OCI-LY3 (cell line): ENCODE results near the gene BLCAP.

Experiments used
- H2AFZ ChIP-seq: fragments of 200-600, 300-600 bp; shearing (Covaris generic); 2 replicates; pipeline ENCODE4 v1.6.0; 2014; ENCODE audit warnings: antibody characterized with exemption, low read depth, low read length
- H3K27ac ChIP-seq: fragments of 200-600, 300-600 bp; sonication (generic); 2 replicates; pipeline ENCODE4 v1.5.1; 2014; ENCODE audit warnings: mild to moderate bottlenecking, low read length, moderate library complexity, mixed read lengths
- H3K27me3 ChIP-seq: fragments of 200-600, 300-600 bp; sonication (generic); 2 replicates; pipeline ENCODE4 v1.6.1; 2014; ENCODE audit warnings: low read depth, low read length, mixed read lengths
- H3K36me3 ChIP-seq: fragments of 200-600, 300-600 bp; sonication (generic); replicated peaks from 2 replicates; pipeline ENCODE3; 2014; ENCODE audit warnings: low read depth, low read length, mixed read lengths
- H3K4me1 ChIP-seq: fragments of 300-600, 200-600 bp; sonication (generic); 2 replicates; pipeline ENCODE4 v1.6.1; 2014; ENCODE audit warnings: low read length, mixed read lengths
- H3K4me2 ChIP-seq: fragments of 200-600, 300-600 bp; sonication (generic); 2 replicates; pipeline ENCODE4 v1.6.1; 2014; ENCODE audit warnings: low read length, mixed read lengths
- H3K4me3 ChIP-seq: fragments of 300-600, 200-600 bp; sonication (generic); 2 replicates; pipeline ENCODE4 v1.5.1; 2014; ENCODE audit warnings: antibody characterized with exemption, mild to moderate bottlenecking, low read length, moderate library complexity
- H3K79me2 ChIP-seq: fragments of 300-600, 200-600 bp; shearing (Covaris generic); 2 replicates; pipeline ENCODE4 v1.6.1; 2014; ENCODE audit warnings: mild to moderate bottlenecking, low read length, mixed read lengths
- H3K9ac ChIP-seq: fragments of 300-600, 200-600 bp; shearing (Covaris generic); 2 replicates; pipeline ENCODE4 v1.6.0; 2014; ENCODE audit warnings: mild to moderate bottlenecking, low read length, moderate library complexity
- H3K9me3 ChIP-seq: fragments of 200-600, 300-600 bp; shearing (Covaris generic); 2 replicates; pipeline ENCODE4 v1.6.1; 2014; ENCODE audit warnings: low read length, mixed read lengths; ENCODE audit not compliant: insufficient read depth
- H4K20me1 ChIP-seq: fragments of 200-600, 300-600 bp; sonication (generic); 2 replicates; pipeline ENCODE4 v1.6.1; 2016; ENCODE audit warnings: low read length, mixed read lengths; ENCODE audit not compliant: insufficient read depth
- CTCF ChIP-seq: fragments of 200-600, 300-600 bp; sonication (generic); IDR thresholded peaks from 2 replicates; pipeline ENCODE4 v1.5.1; 2014; ENCODE audit warnings: antibody characterized with exemption, low read length, low read depth
- EZH2phosphoT487 ChIP-seq: fragments of 200-600 bp; shearing (Covaris generic); IDR thresholded peaks from 2 replicates; pipeline ENCODE4 v1.6.1; 2018; ENCODE audit warnings: antibody characterized with exemption, mixed run types, low read depth

BLCAP gene

GRCh38 chr20:37530696-37531095 is 3.0 kb upstream of the BLCAP start:
- Histone ChIP-seq H2AFZ (no peak overlapping the region), H3K27ac (no peak overlapping the region), H3K79me2 (peaks cover 18% of the 10 kb centered on the region), H3K27me3 (no peaks in the 10 kb centered on the region), H3K4me3 (no peak overlapping the region), H3K4me1 (peaks cover 38% of the 10 kb centered on the region), H3K9me3 (no peaks in the 10 kb centered on the region), H3K9ac (no peak overlapping the region), H3K36me3 (no peaks in the 10 kb centered on the region), H3K4me2 (no peak overlapping the region), H4K20me1 (peaks cover under 1% of the 10 kb centered on the region; the same call in 1 of the 2 replicates)
- TF ChIP-seq CTCF: no peak

- H3K9me3 ChIP-seq: no peaks in the 10 kb centered on the region
- peaks cover 24% of the 10 kb centered on the region for H3K79me2 ChIP-seq
- H3K4me3 ChIP-seq: no peak overlapping the region
- no peak for TF ChIP-seq CTCF
- TF ChIP-seq EZH2phosphoT487: no peak
- no peaks in the 10 kb centered on the region for H3K36me3 ChIP-seq
- no peak overlapping the region for H3K9ac ChIP-seq
- no peak overlapping the region for H3K27ac ChIP-seq
- peaks cover 5% of the 10 kb centered on the region; the same call in 1 of the 2 replicates for H4K20me1 ChIP-seq
- H3K4me2 ChIP-seq: no peak overlapping the region
- H3K27me3 ChIP-seq: no peaks in the 10 kb centered on the region
- H2AFZ ChIP-seq: no peak overlapping the region
- H3K4me1 ChIP-seq: peaks cover 32% of the 10 kb centered on the region
These were observed 2.4 kb upstream of the BLCAP start for GRCh38 chr20:37529968-37530600.

- Histone ChIP-seq H3K4me3 (peak overlapping the region; percentile 80), H4K20me1 (peaks cover 5% of the 10 kb centered on the region; the same call in 1 of the 2 replicates), H3K4me1 (peaks cover 25% of the 10 kb centered on the region), H3K36me3 (no peaks in the 10 kb centered on the region), H3K9ac (no peak overlapping the region), H2AFZ (no peak overlapping the region), H3K4me2 (peak overlapping the region; percentile 86), H3K27ac (no peak overlapping the region), H3K9me3 (no peaks in the 10 kb centered on the region), H3K79me2 (peaks cover 31% of the 10 kb centered on the region), H3K27me3 (no peaks in the 10 kb centered on the region)
- TF ChIP-seq EZH2phosphoT487 (no peak), CTCF (peak; percentile 50)
These were observed 1.7 kb upstream of the BLCAP start for GRCh38 chr20:37529214-37529967.

GRCh38 chr20:37528446-37529213 is 954 bp upstream of the BLCAP start:
- H3K4me1 ChIP-seq: peaks cover 22% of the 10 kb centered on the region
- no peaks in the 10 kb centered on the region for H3K36me3 ChIP-seq
- H2AFZ ChIP-seq: peak overlapping the region; percentile 66
- TF ChIP-seq EZH2phosphoT487 (no peak), CTCF (no peak)
- peaks cover 8% of the 10 kb centered on the region; the same call in 1 of the 2 replicates for H4K20me1 ChIP-seq
- H3K9ac ChIP-seq: peak overlapping the region; percentile 75
- peak overlapping the region; percentile 64 for H3K27ac ChIP-seq
- H3K27me3 ChIP-seq: no peaks in the 10 kb centered on the region
- H3K4me2 ChIP-seq: peak overlapping the region; percentile 86
- H3K9me3 ChIP-seq: no peaks in the 10 kb centered on the region
- H3K4me3 ChIP-seq: peak overlapping the region; percentile 80
- peaks cover 36% of the 10 kb centered on the region for H3K79me2 ChIP-seq
